HG03442 (cell line): ENCODE data around the gene TSC22D4.
"Not testable (repeated sequence)": the region's sequence is repeated elsewhere in the genome, so short reads cannot be mapped to it uniquely, and the experiment has no call there.

Source experiments
- ATAC-seq: cut with Tn5 transposase; IDR thresholded peaks from one replicate; pipeline ENCODE4 v1.9.1; 2021; ENCODE audit warnings: mild to moderate bottlenecking, moderate library complexity; ENCODE audit not compliant: unreplicated experiment

The TSC22D4 gene

GRCh38 chr7:100447363-100447762 is 31.7 kb downstream of the TSC22D4 start:
- ATAC-seq, result not testable (repeated sequence)

DNA sequence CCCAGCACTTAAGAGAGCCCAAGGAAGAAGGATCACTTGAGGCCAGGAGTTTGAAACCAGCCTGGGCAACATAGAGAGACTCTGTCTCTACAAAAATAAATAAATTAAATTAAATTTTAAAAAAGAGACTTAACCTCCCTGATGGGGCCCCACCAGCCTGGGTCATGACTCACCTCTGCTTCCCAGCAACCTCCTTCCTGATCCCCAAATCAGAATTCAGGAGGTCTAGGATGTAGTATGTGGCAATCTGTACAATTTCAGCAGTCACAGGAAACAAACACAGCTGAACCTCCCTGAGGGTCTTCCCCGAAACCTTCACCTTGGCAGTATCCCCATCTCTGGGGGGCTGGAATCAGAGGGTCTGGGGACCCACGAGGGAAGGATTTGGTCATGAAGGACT is 33.0 kb downstream of the TSC22D4 start:
- ATAC-seq, result no peak

GRCh38 chr7:100444311-100445278 is 34.4 kb downstream of the TSC22D4 start:
- ATAC-seq, result no peak

DNA sequence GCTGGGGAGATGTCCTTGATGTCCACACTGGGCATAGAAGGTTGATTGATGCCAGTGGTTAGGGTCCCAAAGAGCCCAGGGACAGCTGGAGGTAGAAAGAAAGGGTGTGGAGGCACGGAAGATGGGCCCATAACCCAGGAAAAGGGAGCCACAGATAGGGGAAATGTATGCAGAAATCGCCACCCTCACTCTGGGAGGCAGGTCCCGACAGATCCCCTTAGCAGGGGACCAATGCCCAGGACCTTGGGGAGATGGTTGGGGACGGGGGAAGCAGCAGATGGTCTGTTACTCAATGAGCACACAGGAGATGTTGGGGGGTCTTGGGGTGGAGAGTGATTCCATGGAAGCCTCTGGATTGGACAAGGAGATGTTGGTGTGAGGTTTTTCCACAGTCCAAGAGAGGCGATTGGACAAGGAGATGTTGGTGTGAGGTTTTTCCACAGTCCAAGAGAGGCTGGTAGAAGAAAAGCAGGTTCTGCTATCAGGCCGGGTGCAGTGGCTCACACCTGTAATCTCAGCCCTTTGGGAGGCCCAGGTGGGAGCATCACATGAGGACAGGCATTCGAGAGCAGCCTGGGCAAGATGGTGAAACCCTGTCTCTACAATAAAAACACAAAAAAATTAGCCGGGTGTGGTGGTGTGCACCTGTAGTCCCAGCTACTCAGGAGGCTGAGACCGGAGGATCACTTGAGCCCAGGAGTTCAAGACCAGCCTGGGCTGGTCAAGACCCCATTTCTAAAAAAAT is 35.7 kb downstream of the TSC22D4 start:
- no peak for ATAC-seq

DNA sequence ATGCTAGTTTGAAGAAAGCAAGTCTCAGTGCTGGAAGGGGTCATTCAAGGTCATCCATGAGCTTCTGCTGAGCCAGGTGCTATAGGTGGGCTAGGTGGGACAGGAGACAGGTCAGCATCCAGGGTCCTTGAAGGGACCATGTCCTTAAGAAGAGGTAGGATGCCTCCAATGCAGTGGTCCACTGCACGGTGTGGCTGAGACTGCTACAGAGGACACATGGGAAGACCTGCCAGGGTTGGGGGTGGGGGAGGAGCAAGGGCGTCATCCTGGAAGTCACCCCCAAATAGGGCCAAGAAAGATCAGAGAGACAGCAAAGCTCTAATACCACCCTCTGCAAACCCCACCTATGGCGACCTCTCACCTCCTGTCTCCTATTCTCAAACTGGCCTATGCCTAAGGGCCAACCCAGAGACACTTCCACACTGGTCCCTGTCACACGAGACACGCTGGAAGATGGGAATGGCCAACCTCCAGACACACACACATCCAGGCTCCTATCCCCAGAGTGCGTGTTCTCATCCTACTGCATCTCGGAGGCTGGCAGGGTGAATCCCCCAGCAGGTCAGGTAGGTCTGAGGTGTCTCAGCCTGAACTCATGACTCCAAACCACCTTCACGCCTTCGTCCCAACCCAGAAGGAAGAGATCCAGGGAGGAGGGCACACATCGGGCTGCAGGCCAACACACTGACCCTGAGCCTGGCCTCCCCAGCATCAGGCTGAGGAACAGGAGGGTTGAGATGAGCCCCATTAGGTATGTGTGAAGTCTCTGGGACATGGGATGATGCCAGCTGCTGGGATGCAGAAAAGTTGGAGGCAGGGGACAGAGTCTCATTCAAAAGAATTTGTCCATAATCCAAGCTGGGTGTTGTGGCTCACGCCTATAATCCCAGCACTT is 37.1 kb downstream of the TSC22D4 start:
- no peak for ATAC-seq

- ATAC-seq, result not testable (repeated sequence)
These were observed 39.8 kb downstream of the TSC22D4 start for GRCh38 chr7:100439244-100439643.

DNA sequence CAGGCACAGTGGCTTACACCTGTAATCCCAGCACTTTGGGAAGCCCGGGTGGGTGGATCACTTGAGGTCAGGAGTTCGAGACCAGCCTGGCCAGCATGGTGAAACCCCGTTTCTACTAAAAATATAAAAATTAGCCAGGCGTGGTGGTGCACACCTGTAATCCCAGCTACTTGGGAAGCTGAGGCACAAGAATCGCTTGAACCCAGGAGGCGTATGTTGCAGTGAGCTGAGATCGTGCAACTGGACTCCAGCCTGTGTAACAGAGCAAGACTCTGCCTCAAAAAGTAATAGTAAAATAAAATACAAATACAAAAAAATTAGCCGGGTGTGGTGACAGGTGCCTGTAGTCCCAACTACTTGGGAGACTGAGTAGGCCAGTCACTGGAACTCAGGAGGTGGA is 40.3 kb downstream of the TSC22D4 start:
- ATAC-seq, result not testable (repeated sequence)

GRCh38 chr7:100438172-100438571 is 40.8 kb downstream of the TSC22D4 start:
- ATAC-seq, result no peak

DNA sequence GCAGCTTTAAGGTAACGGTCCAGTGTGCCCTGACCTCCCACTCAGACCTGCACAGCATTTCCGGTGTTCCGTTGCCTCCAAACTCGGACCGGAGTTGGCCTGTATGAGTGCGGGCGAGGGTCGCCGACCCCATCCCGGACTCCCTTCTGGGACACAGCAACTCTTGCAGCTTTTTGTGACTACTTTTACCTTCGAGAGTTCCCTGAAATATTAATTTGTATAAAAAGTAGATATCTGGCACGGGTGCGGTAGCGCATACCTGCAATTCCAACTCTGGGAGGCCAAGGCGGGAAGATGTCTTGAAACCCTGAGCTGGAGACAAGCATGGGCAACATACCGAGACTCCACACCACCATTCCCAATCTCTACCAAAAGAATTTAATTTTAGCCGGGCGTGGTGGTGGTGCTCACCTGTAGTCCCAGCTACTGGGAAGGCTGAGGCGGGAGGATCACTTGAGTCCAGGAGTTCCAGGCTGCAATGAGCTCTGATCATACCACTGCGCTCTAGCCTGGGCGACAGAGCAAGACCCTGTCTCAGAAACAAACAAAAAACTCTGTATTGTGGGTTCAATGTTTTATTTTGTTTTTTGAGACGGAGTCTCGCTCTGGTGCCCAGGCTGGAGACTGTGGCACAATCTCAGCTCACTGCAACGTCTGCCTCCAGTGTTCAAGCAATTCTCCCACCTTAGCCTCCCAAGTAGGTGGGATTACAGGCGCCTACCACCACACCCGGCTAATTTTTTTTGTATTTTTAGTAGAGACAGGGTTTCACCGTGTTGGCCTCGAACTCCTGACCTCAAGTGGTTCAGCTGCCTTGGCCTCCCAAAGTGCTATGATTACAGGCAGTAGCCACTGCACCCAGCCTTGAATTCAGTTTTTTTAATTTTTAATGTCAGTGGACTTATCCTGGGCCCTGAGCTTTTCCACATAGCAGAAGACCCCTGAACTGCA is 41.6 kb downstream of the TSC22D4 start:
- no peak for ATAC-seq

DNA sequence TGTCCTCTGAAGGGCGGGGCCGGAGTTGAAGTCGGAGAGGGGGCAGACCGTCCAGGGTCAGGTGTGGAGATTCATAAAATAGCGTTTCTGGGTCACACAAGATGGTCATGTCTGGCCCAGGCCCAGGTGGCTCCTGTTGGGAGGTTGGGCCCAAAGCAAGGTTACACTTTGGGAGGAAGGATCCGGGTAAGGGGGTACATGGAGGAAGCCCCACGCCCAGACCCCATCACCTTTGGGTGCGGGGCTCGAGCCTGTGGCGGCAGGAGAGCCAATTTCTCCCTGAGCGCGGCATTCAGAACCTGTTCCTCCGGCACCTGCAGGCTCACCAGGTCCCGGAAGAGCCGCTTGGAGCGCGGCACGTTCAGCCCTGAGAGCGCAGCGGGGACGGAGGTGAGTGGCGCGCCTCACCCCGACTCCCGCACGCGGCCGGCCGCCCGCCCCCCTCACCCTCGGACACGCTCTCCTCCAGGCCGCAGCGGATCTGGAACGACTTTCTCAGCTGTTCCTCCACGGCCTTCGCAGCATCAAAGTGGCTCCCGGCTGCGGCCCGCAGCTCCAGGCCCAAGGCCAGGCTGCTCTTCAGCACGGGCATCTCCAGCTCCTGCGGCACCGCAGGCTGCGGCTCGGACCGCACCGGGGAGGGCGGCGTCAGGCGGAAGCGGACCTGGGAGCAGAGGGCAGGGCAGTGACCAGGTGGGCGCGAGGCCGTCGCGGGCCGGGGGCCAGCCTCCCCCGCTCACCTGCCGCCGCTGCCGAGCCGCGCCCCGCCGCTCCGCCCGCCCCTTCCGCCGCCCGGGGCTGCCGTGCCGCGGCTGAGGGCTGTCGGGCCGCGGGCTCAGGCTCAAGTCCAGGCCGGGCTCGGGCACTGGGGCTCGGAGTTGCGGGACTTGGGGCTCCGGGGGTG is 43.4 kb downstream of the TSC22D4 start:
- ATAC-seq, result peak; percentile 17

DNA sequence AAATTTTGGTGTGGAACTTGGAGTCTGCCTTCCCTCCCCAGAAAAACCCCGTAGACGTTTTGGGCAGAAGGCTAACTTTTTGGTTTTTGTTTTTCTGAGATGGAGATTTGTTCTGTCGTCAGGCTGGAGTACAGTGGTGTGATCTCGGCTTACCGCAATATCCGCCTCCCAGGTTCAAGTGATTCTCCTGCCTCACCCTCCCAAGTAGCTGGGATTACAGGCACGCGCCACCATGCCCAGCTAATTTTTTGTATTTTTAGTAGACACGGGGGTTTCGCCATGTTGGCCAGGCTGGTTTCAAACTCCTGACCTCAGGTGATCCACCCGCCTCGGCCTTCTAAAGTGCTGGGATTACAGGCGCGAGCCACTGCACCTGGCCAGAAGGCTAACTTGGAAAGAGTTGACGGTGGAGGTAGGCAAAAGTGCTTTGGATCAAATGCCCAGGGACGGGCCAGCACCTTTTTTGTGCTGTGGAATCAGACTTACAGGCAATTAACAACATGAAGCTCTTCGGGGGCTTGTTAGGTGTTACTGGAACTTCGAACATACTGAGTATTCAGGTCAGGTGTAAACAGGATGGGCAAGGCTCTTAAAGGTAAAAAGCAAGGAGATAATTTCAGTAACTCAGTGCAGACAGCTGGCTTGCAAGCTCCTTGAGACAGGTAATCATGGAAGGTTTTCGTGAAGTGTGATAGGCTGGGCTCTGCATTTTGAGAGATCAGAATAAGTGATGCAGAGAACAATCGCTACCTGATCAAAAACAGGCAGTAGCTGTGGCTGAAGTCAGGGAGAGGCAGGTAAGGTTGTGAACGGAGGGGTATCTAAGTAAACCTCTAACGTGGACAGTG is 44.5 kb downstream of the TSC22D4 start:
- no peak for ATAC-seq

DNA sequence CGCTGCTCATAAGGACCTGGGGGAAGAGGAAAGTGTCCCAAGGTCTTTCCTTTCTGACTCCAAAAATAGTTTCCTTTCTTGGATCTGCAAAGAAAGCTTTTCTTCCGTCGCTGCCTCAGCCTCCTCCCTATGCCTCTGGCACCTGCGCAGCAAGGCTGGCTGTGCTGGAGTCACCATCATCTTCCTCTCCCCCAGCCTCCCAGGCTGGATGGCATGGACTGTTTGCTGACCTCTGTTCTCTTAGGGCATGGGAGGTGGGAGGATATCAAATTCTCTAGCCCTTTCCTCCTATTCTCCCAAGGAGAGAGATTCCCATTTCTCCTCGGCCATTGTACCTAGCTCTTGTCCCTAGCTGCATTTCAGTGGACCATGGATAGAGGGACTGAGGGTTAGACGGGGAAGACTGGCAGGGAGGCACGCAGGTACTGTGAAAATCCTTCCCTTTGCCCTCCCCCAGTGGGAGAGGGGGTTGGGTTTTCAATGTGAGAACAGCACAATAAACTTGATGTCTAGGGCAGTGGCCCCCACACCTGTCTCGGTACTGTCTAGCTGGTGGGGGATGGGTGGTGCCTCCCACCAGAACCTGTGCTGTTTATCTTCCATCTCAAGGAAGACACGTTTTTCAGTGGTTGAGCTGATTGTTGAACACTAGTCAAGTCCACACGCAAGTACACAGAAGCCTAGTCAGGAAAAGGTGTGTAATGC is 45.3 kb downstream of the TSC22D4 start:
- ATAC-seq, result no peak

- no peak for ATAC-seq
These were observed 45.8 kb downstream of the TSC22D4 start for GRCh38 chr7:100433276-100433591.

GRCh38 chr7:100432621-100433275 is 46.3 kb downstream of the TSC22D4 start:
- ATAC-seq, result no peak

DNA sequence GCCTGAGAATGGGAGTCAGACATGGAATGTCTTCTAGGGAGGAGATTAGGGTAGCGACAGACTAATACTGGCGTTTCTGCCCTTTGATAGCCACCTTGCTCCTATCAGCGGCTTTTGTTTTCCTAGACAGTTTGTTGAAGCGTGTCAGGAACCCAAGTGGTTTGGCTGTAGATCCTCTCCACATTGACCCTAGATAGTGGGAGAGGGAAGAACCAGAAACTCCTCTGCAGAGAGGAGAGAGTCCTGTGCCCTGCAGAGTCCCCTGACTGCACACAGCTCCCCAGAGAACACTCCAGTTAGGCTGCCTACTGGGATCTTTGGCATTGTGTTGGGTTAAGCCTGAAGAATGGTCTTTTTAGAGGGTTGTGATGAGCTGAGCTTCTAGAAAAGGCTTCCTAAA is 47.0 kb downstream of the TSC22D4 start:
- ATAC-seq, result no peak

DNA sequence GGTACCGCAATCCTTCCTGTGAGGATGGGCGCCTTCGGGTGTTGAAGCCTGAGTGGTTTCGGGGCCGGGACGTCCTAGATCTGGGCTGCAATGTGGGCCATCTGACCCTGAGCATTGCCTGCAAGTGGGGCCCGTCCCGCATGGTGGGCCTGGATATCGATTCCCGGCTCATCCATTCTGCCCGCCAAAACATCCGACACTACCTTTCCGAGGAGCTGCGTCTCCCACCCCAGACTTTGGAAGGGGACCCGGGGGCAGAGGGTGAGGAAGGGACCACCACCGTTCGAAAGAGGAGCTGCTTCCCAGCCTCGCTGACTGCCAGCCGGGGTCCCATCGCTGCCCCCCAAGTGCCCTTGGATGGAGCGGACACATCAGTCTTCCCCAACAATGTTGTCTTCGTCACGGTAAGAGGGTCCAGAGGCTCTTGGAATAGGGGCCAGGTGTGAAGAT is 47.7 kb downstream of the TSC22D4 start:
- ATAC-seq, result no peak
